ENCODE measurements around the gene WASF3.

Gene WASF3

DNA sequence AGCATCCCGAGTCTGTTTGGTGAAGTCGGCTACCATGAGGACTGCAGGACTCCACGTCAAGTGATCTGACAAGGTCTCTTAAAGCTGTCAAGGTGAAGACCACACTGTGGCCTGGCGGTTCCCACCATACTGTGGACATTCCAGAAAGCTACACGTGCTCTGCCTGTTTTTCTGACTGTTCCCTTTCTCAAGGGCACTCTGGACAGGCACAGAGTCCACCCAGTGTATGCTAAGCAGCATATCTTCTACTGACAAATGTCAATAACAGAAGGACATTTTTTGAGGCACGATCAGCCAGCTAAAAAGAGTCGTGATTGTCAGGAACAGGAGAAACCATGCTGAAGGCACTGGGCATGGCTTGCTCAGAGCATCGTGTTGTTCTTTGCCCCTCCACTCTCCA lies 12.8 kb upstream of the WASF3 start:
- DNase-seq (ENCODE audit: low read depth in 2 of 2), result no peak

DNA sequence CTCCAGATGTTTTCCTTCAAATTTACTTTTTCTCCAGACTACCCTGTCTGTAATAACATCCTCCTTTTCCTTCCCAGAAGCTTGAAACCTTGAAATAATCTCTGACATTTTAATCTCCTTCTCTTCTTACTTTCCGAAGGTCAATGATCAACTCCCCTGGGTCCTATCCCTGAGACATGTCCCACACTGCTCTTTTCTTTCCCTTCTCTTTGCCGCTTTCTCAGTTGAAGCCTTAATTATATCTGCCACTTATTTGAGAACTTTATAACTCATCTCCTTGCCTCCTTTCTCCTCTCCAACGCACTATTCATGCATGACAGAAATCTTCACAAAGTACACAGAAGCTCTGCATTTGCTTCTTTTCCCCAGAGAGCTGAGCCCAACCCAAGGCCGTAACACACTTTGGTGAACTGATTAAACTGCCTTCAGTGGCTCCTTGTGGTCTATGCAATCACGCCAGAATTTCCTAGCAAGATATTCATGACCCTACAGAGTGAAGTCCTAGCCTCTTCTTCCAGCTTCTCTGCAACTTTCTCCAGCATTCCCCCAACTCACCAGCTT lies 9.2 kb upstream of the WASF3 start:
- no peak for DNase-seq (ENCODE audit: low read depth in 2 of 2)

DNA sequence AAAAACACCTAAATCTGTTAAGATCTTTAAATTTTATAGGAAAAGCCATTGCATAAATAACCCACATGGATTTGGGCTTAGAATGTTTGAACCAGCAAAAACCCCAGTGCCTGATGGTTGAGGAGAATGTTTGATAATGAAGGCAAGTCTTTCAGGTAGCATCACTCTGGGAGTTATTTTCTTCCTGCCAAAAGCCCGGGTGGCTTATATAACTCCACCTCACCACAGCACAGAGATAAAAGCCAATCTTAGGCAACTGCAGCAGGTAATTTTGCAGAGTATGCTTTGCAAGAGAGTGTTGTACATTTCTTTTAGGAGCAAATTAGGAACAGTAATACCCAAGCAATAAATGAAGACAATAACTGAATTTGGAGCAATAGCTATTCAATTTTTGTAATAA lies 7.8 kb upstream of the WASF3 start:
- DNase-seq (ENCODE audit: low read depth in 2 of 2), result no peak

DNA sequence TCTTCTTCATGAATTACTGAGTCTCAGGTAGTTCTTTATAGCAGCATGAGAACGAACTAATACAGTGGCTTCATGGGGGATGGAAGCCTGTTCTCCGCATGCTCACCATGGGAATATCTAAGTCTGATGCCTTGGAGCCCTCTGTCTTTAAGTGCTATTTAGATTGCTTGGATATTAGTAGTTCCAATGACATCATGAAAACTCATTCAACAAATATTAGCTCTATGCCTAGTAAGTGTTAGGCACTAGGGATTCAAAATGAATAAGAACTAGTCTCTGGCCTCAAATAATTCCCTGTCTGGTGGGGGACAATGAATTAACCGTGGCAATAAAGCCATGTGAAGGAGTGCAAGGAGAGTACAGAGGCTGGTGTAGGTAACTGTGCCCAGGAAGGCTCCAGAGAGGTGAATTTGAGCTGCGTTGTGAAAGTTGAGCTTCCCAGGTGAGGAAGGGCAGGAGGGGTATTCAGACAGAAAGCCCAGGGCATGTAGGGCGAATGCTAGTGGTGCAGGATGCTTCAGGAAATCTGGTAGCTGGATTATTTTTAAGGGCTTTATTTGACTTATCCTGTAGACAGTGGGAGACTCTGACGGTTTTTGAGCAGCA lies 6.1 kb upstream of the WASF3 start:
- no peak for DNase-seq (ENCODE audit: low read depth in 2 of 2)

DNA sequence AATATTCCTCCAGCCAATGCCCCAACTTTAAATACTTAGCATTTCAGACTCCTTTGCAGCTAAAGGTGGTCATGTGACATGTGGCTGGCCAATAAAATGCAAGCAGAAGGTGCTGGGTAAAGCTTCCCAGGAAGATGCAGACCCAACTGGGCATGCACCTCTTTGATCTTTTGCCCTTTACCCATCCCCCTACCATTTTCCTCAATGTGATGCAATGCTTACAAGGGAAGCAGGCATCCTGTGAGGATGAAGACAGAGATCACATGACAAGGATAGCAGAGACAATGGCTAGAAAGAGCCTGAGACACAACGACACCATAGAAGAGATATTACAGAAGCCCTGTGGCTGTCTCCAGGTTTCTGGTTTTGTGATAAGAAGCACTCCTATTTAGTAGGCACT lies 2.1 kb upstream of the WASF3 start:
- no peak for DNase-seq (ENCODE audit: low read depth in 2 of 2)

DNA sequence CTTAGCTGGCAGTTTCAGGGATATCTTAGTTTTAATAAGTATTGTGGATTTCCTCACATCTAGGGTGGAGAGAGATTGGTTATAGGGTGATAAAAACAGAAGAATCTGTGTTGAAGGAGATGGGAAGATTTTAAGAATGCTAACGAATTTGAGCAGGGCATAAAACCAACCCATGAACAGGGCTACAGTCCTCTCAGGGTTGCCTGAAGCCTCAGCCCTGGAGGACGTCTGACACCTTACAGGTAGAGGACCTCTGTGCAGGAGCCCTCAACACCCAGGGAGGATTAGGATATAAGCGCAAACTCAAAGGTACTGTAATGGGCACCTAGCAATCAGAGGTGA lies 461 bp upstream of the WASF3 start:
- no peak for DNase-seq (ENCODE audit: low read depth in 2 of 2)

DNA sequence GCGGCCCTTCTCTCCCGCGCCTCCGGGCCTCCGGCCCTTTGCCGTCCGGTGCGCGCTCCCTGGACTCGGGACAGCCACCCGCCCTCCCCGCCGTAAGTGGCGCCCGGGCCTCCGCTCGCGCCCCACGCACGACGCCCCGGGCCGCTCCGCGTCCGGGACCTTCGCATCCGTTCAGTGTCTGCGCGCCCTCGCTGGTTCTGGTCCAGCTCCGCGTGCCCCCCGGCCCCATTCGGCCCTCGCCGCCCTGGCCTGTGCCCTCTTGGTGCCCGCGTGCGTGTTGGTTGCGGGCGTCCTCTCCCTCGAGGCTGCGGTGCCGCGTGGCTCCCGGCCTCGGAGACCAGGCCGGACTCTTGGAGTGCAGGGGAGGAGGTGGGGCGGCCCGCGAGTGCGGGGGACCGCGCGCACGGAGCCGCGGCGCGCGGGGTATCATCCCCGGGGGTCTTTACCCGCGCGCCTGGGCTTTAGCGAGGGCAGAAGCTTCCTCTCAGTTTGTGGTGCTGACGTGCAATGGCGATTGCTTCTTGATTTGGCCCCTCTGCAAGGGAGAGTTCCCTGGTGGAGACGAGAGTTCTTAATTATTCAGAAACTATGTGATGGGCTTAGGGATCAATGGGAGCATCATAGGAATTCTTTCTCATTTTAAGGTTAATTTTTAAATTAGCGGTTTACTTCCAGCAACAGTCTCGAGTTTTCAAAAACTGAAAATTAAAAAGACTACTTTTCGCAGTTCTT lies 757 bp downstream of the WASF3 start:
- DNase-seq (ENCODE audit: low read depth in 2 of 2), result no peak

DNA sequence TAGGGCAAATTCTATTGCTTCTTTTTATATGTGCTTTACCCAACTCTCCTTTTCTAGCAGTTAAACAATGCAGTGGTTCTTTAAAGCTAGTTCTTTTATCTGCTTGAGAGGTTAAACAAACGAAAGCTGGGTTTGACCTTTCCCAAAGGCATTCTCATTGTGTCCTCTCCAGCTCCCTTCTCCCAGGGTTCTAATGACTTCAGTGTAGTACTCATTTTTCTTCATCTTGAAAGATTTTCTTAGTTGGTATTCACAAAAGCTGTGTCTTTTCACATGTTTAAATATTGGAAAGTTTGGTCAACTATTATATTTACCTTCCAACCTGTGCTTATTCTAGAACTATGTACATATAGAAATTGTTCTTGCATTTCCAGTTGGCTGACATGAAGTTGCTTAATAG lies 1.5 kb downstream of the WASF3 start:
- no peak for DNase-seq (ENCODE audit: low read depth in 2 of 2)

DNA sequence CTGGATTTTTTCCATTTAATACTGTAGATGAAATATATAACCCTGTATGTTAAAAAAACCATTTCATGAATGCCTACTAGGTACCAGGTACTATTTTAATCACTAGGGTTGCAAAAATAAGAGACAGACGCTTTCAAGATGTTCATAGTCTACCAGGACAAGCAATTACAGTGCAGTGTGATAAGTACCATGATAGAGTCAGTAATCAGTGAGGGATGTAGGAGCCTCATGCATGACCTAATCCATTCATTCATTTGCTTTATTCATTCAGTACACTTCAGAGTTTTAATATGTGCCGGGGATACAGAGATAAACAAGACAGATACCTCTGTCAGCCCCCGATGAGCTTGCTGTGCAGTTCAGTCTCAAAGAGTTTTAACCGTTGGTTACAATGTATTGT lies 3.0 kb downstream of the WASF3 start:
- DNase-seq (ENCODE audit: low read depth in 2 of 2), result no peak

DNA sequence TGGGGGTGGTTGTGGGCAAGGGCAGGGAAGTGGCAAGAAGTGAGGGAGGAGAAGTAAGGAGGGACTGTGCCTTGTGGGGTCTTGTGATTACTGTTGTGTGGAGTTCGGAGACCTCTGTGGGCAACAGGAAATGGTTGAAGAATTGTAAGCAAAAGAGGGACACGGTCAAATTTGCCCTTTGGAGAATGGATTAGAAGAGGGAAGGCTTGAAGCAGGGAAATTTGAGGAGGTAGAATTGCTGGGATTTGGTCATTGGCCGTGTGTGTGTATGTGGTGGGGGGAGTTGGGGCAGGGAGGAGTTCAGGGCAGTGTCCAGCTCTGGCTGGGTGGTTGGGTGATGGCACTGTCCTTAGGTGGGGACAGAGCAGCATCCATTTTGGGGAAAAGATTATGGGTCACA lies 3.6 kb downstream of the WASF3 start:
- no peak for DNase-seq (ENCODE audit: low read depth in 2 of 2)

DNA sequence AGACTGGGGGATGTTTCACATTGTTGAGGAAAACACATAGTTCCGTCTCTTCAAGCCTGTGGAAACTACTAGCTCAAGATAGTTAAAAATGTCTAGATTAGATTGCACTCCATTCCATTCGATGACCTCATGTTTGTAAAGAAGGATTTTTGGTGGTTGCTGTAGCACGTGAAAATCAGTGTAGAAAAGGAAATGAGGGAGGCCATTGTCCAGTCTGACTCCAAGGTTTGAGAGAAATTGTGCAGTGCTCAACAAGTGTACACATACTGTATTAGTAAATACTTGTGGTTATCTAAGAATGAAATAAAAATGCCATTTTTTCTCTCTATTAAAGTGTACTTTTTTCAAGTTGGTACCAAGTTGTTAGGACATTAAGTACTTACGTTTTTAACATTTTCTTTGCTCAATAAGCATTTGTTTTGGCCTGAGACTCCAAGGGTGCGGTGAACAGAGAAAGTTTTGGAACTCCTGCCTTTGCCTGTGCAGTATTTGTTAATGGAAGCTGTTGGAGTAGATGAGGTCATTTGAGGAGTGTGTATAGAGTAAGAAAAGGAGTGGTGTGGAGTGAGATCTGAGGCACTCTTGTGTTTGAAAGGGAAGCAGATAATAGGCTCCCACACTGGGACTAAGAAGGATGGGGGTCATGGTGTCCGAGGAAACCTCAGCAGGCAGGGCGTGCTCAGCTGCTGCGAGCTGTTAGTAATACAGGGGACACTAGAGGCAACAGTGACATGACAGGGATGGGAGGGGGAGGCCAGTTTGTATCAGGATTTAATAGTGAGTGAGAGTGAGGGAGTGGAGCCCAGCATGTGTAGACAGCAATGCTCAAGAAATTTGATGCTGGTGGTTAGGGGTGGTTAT lies 4.4 kb downstream of the WASF3 start:
- no peak for DNase-seq (ENCODE audit: low read depth in 2 of 2)

DNA sequence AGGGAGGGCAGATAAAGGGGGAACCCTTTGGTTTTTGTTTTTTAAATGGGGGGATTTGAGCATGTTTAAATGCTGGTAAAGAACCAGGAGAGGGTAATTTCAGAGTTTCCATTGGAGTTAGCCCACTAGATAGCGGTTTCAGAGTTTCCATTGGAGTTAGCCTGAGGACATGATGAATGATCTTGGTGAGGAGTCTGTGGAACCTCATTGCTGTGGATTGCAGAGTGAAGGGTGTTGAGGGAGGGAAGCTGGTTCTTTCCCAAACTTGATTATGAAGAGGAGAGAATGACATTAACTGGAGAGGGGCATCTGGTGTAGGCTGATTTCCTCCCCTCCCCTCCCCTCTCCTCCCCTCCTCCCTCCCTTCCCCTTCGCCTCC lies 5.0 kb downstream of the WASF3 start:
- no peak for DNase-seq (ENCODE audit: low read depth in 2 of 2)

DNA sequence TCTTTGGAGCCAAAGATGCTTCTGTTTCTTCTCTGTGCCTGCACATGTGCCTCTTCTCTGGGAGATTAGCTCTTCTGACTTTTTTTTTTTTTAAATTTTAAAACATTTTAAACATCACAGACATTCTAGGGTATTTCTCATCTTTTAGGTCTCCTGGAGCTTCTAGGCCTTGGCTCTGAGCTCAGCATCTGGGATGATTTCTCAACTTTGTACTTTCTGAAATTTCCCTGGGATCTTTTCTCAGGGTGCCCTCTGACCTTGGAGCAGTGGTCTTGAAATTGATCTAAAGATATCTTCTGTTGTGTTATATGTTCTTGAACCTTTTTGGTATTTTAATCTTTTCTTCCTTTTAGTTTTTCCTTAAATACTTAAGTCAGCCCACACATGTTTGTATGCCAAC lies 6.2 kb downstream of the WASF3 start:
- DNase-seq (ENCODE audit: low read depth in 2 of 2), result no peak

DNA sequence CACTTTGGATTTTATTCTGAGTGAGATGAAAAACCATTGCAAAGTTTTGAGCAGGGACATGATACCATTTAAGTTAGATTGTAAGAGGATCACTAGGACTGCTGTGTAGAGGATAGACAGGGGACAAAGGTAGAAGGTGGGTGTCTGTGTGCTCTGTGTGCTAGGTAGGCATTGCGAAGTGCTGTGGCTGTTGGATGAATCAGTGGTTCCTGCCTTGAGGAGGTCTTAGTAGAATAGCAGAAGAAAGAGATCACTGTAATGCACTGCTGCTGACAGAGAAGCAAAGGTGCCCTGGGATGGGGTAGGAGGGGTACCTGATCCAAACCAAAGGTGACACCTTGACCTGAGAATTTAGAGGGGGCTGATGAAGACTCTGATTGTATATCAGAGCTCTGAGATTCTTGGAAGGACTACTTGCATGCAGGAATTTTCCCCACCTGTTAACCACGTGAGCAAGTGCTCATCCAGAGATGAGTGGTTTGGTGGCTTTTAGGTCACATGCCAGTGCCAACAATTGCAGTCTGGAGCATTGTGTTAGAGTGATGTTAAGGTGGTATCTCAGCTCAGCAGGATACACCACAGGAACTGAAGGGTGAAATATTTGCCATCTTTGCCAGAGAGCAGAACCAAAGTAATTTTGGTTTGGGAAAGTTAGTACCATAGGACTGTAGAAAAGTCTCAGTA lies 10.8 kb downstream of the WASF3 start:
- DNase-seq (ENCODE audit: low read depth in 2 of 2), result no peak

DNA sequence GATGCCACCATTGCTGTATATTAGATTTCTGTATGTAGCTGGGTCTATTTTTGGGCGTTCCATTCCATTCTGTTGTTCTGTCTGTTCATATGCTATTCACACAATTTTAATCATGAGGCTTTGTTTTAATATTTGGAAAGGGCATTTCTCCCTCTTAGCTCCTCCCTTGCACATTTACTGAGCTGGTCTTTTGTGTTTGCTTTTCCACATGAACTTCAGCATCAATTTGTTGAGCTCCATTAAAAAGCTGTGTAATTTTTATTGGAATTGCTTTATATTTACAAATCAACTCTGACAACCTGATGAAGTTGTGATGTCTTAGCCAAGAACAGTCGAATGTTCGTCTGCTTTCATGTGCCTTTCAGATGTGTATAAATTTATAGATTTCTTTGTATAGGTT lies 14.0 kb downstream of the WASF3 start:
- no peak for DNase-seq (ENCODE audit: low read depth in 2 of 2)

DNA sequence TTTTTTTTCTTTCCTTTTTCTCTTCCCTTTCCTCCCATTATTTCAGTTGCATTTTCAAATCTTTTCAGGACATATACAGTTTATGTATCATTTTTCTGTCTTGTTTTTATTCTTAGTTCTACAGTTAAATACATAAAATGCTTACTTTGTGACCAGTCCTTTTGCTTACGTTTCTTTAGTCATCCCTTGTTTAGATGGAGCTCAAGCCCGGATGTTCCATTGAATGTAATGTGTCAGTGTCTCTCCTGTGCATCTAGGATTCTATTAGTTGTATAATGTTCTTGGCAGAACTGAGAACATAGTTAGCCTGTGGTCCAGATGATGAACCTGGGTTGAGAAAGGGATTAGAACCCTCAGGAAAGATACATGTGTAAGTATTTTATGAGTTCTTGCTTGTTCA lies 17.8 kb downstream of the WASF3 start:
- DNase-seq (ENCODE audit: low read depth in 2 of 2), result no peak

DNA sequence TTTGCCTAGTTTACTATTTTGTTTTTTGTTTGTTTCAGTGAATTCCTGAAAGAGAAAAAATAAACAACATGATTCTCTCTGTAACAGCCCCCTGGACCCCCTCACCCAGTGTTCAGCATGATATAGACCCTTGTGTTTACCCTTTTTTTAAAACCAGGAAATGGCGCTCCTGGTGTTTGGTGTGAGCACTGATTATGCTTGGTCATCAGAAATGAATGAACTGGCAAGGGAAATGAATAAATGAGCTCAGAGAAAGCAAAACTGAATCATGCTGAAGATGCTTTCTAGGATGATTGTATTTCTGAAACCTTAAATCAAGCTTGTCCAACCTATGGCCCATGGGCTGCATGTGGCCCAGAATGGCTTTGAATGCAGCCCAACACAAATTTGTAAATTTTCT lies 22.1 kb downstream of the WASF3 start:
- no peak for DNase-seq (ENCODE audit: low read depth in 2 of 2)

DNA sequence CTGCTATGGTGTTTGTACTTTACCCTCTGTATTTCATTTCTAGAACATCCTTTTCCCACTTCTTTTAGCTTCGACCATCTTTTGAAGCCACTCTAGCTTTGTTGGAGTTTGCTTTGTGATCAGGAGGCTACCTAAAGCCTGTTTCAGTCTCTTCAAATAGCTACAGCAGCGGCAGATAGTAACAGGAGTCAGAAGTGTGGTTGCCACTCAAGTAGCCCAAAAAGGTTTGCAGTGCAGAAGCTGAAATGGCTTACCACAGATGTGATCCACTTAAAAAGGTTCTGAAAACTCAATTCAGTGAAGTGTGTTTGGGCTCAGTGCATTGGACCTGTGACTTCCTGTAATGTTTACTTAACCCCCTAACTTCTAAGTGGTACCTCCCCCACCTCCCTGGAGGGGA lies 26.2 kb downstream of the WASF3 start:
- DNase-seq (ENCODE audit: low read depth in 2 of 2), result no peak

DNA sequence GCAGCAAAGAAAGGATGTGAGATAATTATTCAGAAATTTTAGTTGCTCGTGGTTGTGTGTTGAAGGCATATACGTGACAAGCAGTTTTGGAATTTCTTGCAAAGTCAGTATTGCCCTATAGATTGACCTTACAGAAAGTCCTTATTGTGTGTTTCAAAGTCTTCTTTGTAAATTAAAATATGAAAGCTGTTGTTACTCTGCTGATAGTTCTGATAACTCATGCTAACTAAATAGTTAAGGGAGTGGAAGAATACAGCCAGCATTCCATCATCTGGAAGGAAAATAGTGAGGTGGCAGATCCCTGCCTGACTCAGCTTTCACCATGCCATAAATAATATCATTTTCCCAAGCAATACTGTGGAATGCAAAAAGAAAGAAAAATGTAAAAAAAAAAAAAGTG lies 27.2 kb downstream of the WASF3 start:
- no peak for DNase-seq (ENCODE audit: low read depth in 2 of 2)

DNA sequence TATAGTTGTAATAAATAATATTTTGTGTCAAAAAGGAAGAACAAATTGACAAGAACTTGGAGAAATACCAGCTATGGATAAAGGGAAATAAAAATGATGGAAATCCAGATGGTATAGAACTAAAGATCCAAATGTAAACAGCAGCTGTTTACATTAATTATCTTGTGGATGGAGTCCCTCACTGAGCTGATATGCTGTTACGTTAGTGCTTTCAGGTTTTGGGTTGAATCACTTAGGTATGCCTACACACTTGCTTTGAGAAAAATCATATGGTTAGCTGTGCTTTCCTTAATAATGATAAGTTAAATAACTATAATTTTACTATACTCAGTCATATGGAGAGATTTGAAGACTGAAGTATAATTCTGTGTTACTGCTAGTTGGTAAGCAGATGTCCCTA lies 27.7 kb downstream of the WASF3 start:
- DNase-seq (ENCODE audit: low read depth in 2 of 2), result no peak

DNA sequence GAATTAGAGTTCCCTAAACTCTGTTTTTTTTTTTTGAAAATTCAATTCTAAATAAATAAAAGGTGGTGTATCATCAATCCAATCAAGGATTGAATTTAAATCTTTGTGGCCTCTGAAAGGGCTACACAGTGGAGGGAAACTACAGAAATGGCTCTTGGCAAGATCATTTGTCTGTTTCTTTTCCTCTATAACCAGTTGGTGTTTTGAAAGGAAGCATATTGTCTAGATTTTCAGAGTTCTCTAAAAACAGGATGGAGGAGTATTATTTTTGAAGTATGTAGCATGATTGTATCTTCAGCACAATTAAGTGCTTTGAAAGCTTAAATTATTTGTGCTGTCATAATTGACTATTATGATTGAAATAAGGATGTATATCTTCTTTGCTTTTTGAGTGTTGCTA lies 29.8 kb downstream of the WASF3 start:
- no peak for DNase-seq (ENCODE audit: low read depth in 2 of 2)

DNA sequence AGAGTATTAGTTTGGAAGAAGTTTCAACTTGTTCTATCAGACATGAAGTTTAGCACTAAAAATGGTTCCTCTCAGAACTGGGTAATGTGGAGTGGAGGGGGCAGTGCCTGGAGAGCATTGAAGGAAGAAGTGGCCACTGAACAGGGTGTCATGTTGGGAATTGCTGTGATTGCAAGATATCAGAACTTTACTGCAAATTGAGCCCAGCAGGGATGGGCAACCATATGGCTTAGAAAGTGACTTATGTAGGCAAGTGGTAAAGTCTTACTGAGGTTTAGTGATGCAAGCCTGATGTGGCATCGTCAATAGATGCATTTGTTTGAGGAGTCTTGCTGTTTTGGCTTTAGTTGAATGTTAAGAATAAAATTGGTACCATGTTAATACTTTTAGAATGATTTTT lies 31.7 kb downstream of the WASF3 start:
- no peak for DNase-seq (ENCODE audit: low read depth in 2 of 2)

Measured in activated CD8-positive, alpha-beta memory T cell treated with anti-CD3 and anti-CD28 coated beads for 4 hours (primary cell).